Measurements from ENCODE around the gene SLX9. TPM values are rescaled to one million over a fixed set of nuclear protein-coding genes. Genes with fewer than 3 reads are reported as not detected.

The SLX9 gene
- total RNA-seq, 1 experiment from 2014 or later: 77.2 TPM

GRCh38 chr21:44960141-44961092, 20.6 kb downstream of the SLX9 start (continued):
- TF ChIP-seq FOXP4 (CRISPR knock-in tag; IDR thresholded peaks at IDR 0.05) (no peak), ZNF281 (CRISPR knock-in tag; IDR thresholded peaks at IDR 0.05) (no peak), ZMAT4 (CRISPR knock-in tag; IDR thresholded peaks at IDR 0.05) (no peak), MAX (CRISPR knock-in tag; IDR thresholded peaks at IDR 0.05) (no peak), GTF2I (CRISPR knock-in tag; conservative IDR thresholded peaks at IDR 0.05) (no peak), ZSCAN18 (CRISPR knock-in tag; IDR thresholded peaks at IDR 0.05) (no peak)

- CTCF ChIA-PET: interaction anchor here (1.2 kb wide), 1 partner anchor 10 kb away, joined by 3 read pairs; no protein-coding TSS in a partner anchor
- POLR2A ChIA-PET: interaction anchor here (0.8 kb wide), 1 partner anchor 88 kb away, joined by 3 read pairs; no protein-coding TSS in a partner anchor
- no peak for ATAC-seq
- peaks cover 18% of the 10 kb centered on the region for H3K36me3 Mint-ChIP-seq
- H3K4me3 Mint-ChIP-seq: no peak overlapping the region
- H3K4me1 Mint-ChIP-seq: no peaks in the 10 kb centered on the region; the same call in 1 of the 2 replicates
- H3K9me3 Mint-ChIP-seq: no peaks in the 10 kb centered on the region
- no peak for DNase-seq (ENCODE audit: low spot score)
- H3K27ac Mint-ChIP-seq: no peak overlapping the region
- no peaks in the 10 kb centered on the region for H3K27me3 Mint-ChIP-seq (ENCODE audit: low read depth)
- TF ChIP-seq ATF6 (CRISPR knock-in tag; IDR thresholded peaks at IDR 0.05) (no peak), PRDM15 (CRISPR knock-in tag; IDR thresholded peaks at IDR 0.05) (no peak), ZNF263 (CRISPR knock-in tag; IDR thresholded peaks at IDR 0.05; ENCODE audit: low read depth) (no peak), RORB (CRISPR knock-in tag; IDR thresholded peaks at IDR 0.05) (no peak), HMGA2 (CRISPR knock-in tag; IDR thresholded peaks at IDR 0.05) (no peak), ATF3 (CRISPR knock-in tag; conservative IDR thresholded peaks at IDR 0.05) (no peak), IRF1 (CRISPR knock-in tag; IDR thresholded peaks at IDR 0.05) (no peak), E2F1 (CRISPR knock-in tag; IDR thresholded peaks at IDR 0.05) (no peak), PREB (CRISPR knock-in tag; IDR thresholded peaks at IDR 0.05; ENCODE audit: borderline replicate concordance) (no peak)
These were observed 22.7 kb downstream of the SLX9 start for GRCh38 chr21:44962403-44962966.
